Measurements from ENCODE around the gene ABCC8.
A peak's percentile ranks its signal among the peaks of the same experiment; 100 is the strongest.

ABCC8 gene

DNA sequence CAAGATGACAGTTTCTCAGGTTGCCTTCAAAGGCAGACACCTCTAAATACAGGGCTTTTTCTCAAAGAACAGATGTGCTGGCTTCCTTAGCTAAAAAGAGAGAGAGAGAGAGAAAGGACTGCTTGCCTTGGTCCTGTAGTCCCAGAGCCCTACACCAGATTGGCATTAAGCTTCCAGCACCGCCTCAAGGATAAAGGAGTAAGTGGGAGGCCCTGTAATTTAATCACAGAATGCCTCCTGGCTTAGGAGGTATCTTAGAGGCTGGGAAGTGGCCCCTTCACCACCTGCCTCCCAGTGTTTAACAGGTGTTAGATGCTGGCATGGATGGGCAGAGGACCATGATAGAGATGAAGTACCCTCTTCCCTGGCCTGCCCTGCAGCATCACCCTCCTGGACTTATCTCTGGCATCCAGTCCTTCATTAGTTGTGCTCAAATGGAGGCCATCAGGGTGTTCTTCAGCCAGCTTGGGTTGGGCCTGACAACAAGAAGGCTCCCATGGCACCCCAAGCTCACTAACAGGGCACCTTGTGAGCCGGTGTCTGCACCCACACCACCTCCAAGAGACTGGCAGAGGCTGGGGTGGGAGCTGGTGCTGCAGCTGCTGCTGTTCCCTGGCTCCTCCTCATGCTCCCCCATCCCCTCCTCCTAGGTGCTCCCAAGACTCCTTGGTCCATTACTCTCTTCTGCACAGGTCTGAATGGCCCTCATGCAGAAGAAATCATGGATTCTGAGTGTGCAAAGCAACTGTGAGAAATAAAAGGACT, 32.5 kb downstream of the ABCC8 start:
- Histone ChIP-seq H3K4me2 (ENCODE audit: low read length, poor library complexity, severe bottlenecking) (no peak overlapping the region), H3K18ac (ENCODE audit: low read depth in 1 of 2, low read length in 2 of 2) (no peak overlapping the region), H3K14ac (ENCODE audit: low read length in 2 of 2) (peak overlapping the region in 1 of 2 experiments; percentile 18), H4K91ac (ENCODE audit: low read length) (no peak overlapping the region), H3K27ac (ENCODE audit: low read length, poor library complexity, severe bottlenecking) (no peak overlapping the region), H3K79me1 (replicated peaks; ENCODE audit: low read length, poor library complexity, severe bottlenecking) (no peaks in the 10 kb centered on the region), H2BK5ac (ENCODE audit: low read depth, low read length, poor library complexity, severe bottlenecking) (no peak overlapping the region), H3K9ac (ENCODE audit: low read length) (no peak overlapping the region), H2AFZ (ENCODE audit: low read depth, low read length) (no peak overlapping the region), H2BK15ac (ENCODE audit: low read depth, poor library complexity, severe bottlenecking) (no peak overlapping the region), H2BK120ac (ENCODE audit: low read depth, low read length) (no peak overlapping the region), H2BK12ac (ENCODE audit: low read length in 2 of 2) (no peak overlapping the region), H3K4ac (ENCODE audit: low read depth in 1 of 2, low read length in 2 of 2) (no peak overlapping the region), H3K9me3 (ENCODE audit: control insufficient read depth, low read length) (no peaks in the 10 kb centered on the region), H3K4me3 (ENCODE audit: insufficient read depth in 1 of 2, low read depth in 1 of 2, low read length in 2 of 2) (no peak overlapping the region), H2AK5ac (ENCODE audit: low read length, severe bottlenecking) (no peak overlapping the region), H3K4me1 (ENCODE audit: control insufficient read depth, insufficient read depth, low read depth, low read length) (peaks cover 3% of the 10 kb centered on the region), H3K27me3 (ENCODE audit: control insufficient read depth in 1 of 2, insufficient read depth in 1 of 2, low read length in 2 of 2) (peaks cover 39 to 84% of the 10 kb centered on the region in 2 experiments), H3K36me3 (ENCODE audit: control insufficient read depth in 1 of 2, insufficient read depth in 2 of 2, low read depth in 1 of 2, low read length in 2 of 2) (no peaks in the 10 kb centered on the region), H3K23ac (ENCODE audit: low read length in 2 of 2) (no peak overlapping the region), H4K8ac (ENCODE audit: low read length) (no peak overlapping the region)
- DNase-seq: no peak
- 66% methylated on average over 2 of the region's 2 CpGs for WGBS

DNA sequence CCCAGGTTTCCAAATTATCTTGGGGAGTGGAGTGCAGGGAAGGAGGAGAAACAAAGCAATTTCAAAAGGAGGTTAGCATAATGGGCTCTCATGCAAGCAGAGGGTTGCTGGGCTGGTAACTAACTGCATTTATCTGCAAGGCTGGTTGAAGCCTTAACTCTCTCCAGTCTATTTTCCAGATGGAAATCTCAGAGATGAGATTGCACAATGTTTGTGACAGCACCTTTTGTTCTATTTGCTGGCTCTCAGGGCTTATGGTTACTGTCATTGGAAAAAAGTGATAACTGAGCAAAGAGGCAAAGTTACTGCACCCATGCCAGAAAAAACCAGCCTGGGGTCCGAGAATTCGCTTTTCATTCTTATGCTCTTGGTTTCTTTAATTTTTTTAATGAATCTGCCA, 33.2 kb downstream of the ABCC8 start:
- no peak overlapping the region for H3K23ac ChIP-seq (ENCODE audit: low read length in 2 of 2)

DNA sequence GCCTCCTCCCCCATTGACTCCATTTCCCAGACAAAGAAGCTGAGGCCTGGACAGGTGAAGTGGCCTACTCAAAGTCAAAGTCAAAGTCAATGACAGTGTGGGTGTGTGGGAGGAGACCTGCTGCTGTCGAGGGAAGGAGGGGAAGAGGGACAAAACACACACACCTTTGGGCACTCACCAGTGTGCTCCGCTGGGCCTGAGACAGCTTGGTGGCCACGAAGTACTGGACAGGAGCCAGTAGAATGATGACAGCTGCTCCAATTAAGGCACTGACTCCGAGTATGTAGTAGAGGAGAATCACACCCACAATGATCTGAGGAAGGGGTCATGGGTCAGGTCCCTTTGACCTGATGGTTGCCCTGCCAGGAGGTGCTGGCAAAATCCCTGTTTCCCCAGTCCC, 33.6 kb downstream of the ABCC8 start:
- peaks cover 3% of the 10 kb centered on the region for H3K4me1 ChIP-seq (ENCODE audit: control insufficient read depth, insufficient read depth, low read depth, low read length)
- H4K91ac ChIP-seq (ENCODE audit: low read length): no peak overlapping the region
- H2BK120ac ChIP-seq (ENCODE audit: low read depth, low read length): no peak overlapping the region
- no peak overlapping the region for H2AFZ ChIP-seq (ENCODE audit: low read depth, low read length)
- H3K4me3 ChIP-seq (ENCODE audit: insufficient read depth in 1 of 2, low read depth in 1 of 2, low read length in 2 of 2): no peak overlapping the region
- no peak overlapping the region for H2BK15ac ChIP-seq (ENCODE audit: low read depth, poor library complexity, severe bottlenecking)
- H4K8ac ChIP-seq (ENCODE audit: low read length): no peak overlapping the region
- no peak overlapping the region for H3K18ac ChIP-seq (ENCODE audit: low read depth in 1 of 2, low read length in 2 of 2)
- H3K9ac ChIP-seq (ENCODE audit: low read length): no peak overlapping the region
- no peaks in the 10 kb centered on the region for H3K79me1 ChIP-seq (replicated peaks; ENCODE audit: low read length, poor library complexity, severe bottlenecking)
- H3K4me2 ChIP-seq (ENCODE audit: low read length, poor library complexity, severe bottlenecking): no peak overlapping the region
- DNase-seq: no peak
- H3K36me3 ChIP-seq (ENCODE audit: control insufficient read depth in 1 of 2, insufficient read depth in 2 of 2, low read depth in 1 of 2, low read length in 2 of 2): no peaks in the 10 kb centered on the region
- H3K9me3 ChIP-seq (ENCODE audit: control insufficient read depth, low read length): no peaks in the 10 kb centered on the region
- no peak overlapping the region for H3K4ac ChIP-seq (ENCODE audit: low read depth in 1 of 2, low read length in 2 of 2)
- no peak overlapping the region for H2BK5ac ChIP-seq (ENCODE audit: low read depth, low read length, poor library complexity, severe bottlenecking)
- H3K27me3 ChIP-seq (ENCODE audit: control insufficient read depth in 1 of 2, insufficient read depth in 1 of 2, low read length in 2 of 2): peaks cover 37 to 85% of the 10 kb centered on the region in 2 experiments
- no peak overlapping the region for H3K23ac ChIP-seq (ENCODE audit: low read length in 2 of 2)
- H2AK5ac ChIP-seq (ENCODE audit: low read length, severe bottlenecking): no peak overlapping the region
- no peak overlapping the region for H3K14ac ChIP-seq (ENCODE audit: low read length in 2 of 2)
- H2BK12ac ChIP-seq (ENCODE audit: low read length in 2 of 2): no peak overlapping the region
- 73% methylated on average over 4 of the region's 4 CpGs for WGBS
- H3K27ac ChIP-seq (ENCODE audit: low read length, poor library complexity, severe bottlenecking): no peak overlapping the region

More for the DNA sequence above, 33.2 kb downstream of the ABCC8 start:
- H3K4me1 ChIP-seq (ENCODE audit: control insufficient read depth, insufficient read depth, low read depth, low read length): peaks cover 3% of the 10 kb centered on the region
- H3K14ac ChIP-seq (ENCODE audit: low read length in 2 of 2): no peak overlapping the region
- no peak overlapping the region for H3K18ac ChIP-seq (ENCODE audit: low read depth in 1 of 2, low read length in 2 of 2)
- H2BK15ac ChIP-seq (ENCODE audit: low read depth, poor library complexity, severe bottlenecking): no peak overlapping the region
- H3K27ac ChIP-seq (ENCODE audit: low read length, poor library complexity, severe bottlenecking): no peak overlapping the region
- WGBS: no CpG with 5 or more reads among the region's 2 CpGs
- H2BK5ac ChIP-seq (ENCODE audit: low read depth, low read length, poor library complexity, severe bottlenecking): no peak overlapping the region
- no peak overlapping the region for H3K4ac ChIP-seq (ENCODE audit: low read depth in 1 of 2, low read length in 2 of 2)
- no peak overlapping the region for H2BK12ac ChIP-seq (ENCODE audit: low read length in 2 of 2)
- no peak for DNase-seq
- no peak overlapping the region for H2AFZ ChIP-seq (ENCODE audit: low read depth, low read length)
- H3K4me2 ChIP-seq (ENCODE audit: low read length, poor library complexity, severe bottlenecking): no peak overlapping the region
- H3K4me3 ChIP-seq (ENCODE audit: insufficient read depth in 1 of 2, low read depth in 1 of 2, low read length in 2 of 2): no peak overlapping the region
- no peak overlapping the region for H2BK120ac ChIP-seq (ENCODE audit: low read depth, low read length)
- H3K9ac ChIP-seq (ENCODE audit: low read length): no peak overlapping the region
- H3K27me3 ChIP-seq (ENCODE audit: control insufficient read depth in 1 of 2, insufficient read depth in 1 of 2, low read length in 2 of 2): peaks cover 37 to 85% of the 10 kb centered on the region in 2 experiments
- H3K9me3 ChIP-seq (ENCODE audit: control insufficient read depth, low read length): no peaks in the 10 kb centered on the region
- H3K79me1 ChIP-seq (replicated peaks; ENCODE audit: low read length, poor library complexity, severe bottlenecking): no peaks in the 10 kb centered on the region
- H4K8ac ChIP-seq (ENCODE audit: low read length): no peak overlapping the region
- no peak overlapping the region for H4K91ac ChIP-seq (ENCODE audit: low read length)
- no peak overlapping the region for H2AK5ac ChIP-seq (ENCODE audit: low read length, severe bottlenecking)
- no peaks in the 10 kb centered on the region for H3K36me3 ChIP-seq (ENCODE audit: control insufficient read depth in 1 of 2, insufficient read depth in 2 of 2, low read depth in 1 of 2, low read length in 2 of 2)

DNA sequence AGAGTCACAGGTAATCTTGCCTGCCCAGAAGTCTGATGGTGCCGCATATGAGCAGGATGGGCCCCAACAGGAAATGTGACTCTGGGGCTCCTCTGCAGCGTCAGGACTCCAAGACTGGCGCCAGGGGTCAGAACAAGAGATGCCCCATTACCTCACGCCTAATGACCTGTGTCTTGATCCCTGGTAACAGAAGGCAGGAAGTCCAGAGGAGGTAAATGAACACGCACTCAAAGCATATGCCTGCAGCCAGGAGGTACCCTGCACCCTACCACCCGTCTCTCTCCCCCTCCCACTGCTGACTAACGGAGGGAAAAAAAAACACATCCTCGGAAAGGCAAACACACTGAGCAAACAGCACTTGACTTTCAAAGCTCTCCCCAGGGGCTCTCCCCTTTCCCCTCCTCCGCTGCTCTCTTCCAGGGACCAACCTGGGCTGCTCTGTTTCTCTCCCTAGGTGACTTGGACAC, 37.3 kb downstream of the ABCC8 start:
- Histone ChIP-seq H2BK120ac (ENCODE audit: low read depth, low read length) (no peak overlapping the region), H3K9ac (ENCODE audit: low read length) (no peak overlapping the region), H3K36me3 (ENCODE audit: control insufficient read depth in 1 of 2, insufficient read depth in 2 of 2, low read depth in 1 of 2, low read length in 2 of 2) (no peaks in the 10 kb centered on the region), H3K4ac (ENCODE audit: low read depth in 1 of 2, low read length in 2 of 2) (no peak overlapping the region), H3K27me3 (ENCODE audit: control insufficient read depth in 1 of 2, insufficient read depth in 1 of 2, low read length in 2 of 2) (peaks cover 33 to 70% of the 10 kb centered on the region in 2 experiments), H2BK12ac (ENCODE audit: low read length in 2 of 2) (no peak overlapping the region), H3K9me3 (ENCODE audit: control insufficient read depth, low read length) (no peaks in the 10 kb centered on the region), H3K23ac (ENCODE audit: low read length in 2 of 2) (no peak overlapping the region), H3K4me3 (ENCODE audit: insufficient read depth in 1 of 2, low read depth in 1 of 2, low read length in 2 of 2) (no peak overlapping the region), H3K4me2 (ENCODE audit: low read length, poor library complexity, severe bottlenecking) (no peak overlapping the region), H4K8ac (ENCODE audit: low read length) (no peak overlapping the region), H4K91ac (ENCODE audit: low read length) (no peak overlapping the region), H3K27ac (ENCODE audit: low read length, poor library complexity, severe bottlenecking) (no peak overlapping the region), H2BK5ac (ENCODE audit: low read depth, low read length, poor library complexity, severe bottlenecking) (no peak overlapping the region), H2AFZ (ENCODE audit: low read depth, low read length) (no peak overlapping the region), H3K14ac (ENCODE audit: low read length in 2 of 2) (no peak overlapping the region), H3K79me1 (replicated peaks; ENCODE audit: low read length, poor library complexity, severe bottlenecking) (no peaks in the 10 kb centered on the region), H3K4me1 (ENCODE audit: control insufficient read depth, insufficient read depth, low read depth, low read length) (peaks cover 3% of the 10 kb centered on the region), H2BK15ac (ENCODE audit: low read depth, poor library complexity, severe bottlenecking) (no peak overlapping the region), H2AK5ac (ENCODE audit: low read length, severe bottlenecking) (no peak overlapping the region), H3K18ac (ENCODE audit: low read depth in 1 of 2, low read length in 2 of 2) (no peak overlapping the region)
- WGBS: 19% methylated on average over 9 of the region's 9 CpGs
- DNase-seq: no peak
